LoVo (cell line): ENCODE measurements around the gene ITGAL.
"Not testable (repeated sequence)": the region's sequence is repeated elsewhere in the genome, so short reads cannot be mapped to it uniquely, and the experiment has no call there.

ENCODE experiments used
- DNase-seq: peaks from one replicate; pipeline ENCODE4 v3.0.0-alpha.2; 2016; ENCODE audit warnings: low spot score

The ITGAL gene

GRCh38 chr16:30526137-30526822 is 53.7 kb downstream of the ITGAL start, which contains the start of gene ZNF768:
Gene ZNF768, minus strand, starts transcription at chr16:30526566. Its CDS starts 153 bp downstream, at chr16:30526413.
- DNase-seq = peak; percentile 37

- peak; percentile 98 for DNase-seq
These were observed 54.5 kb downstream of the ITGAL start for GRCh38 chr16:30526823-30527634.

- no peak for DNase-seq
These were observed 55.2 kb downstream of the ITGAL start for GRCh38 chr16:30527635-30528178.

GRCh38 chr16:30528799-30529457 is 56.4 kb downstream of the ITGAL start:
- DNase-seq = no peak

- DNase-seq = no peak
These were observed 57.9 kb downstream of the ITGAL start for GRCh38 chr16:30530163-30531037.

- DNase-seq = no peak
These were observed 60.0 kb downstream of the ITGAL start for GRCh38 chr16:30532285-30533145.

- DNase-seq = no peak
These were observed 60.6 kb downstream of the ITGAL start for GRCh38 chr16:30533146-30533522.

GRCh38 chr16:30533748-30534367 is 61.3 kb downstream of the ITGAL start:
- DNase-seq = no peak

GRCh38 chr16:30534368-30535105 is 62.0 kb downstream of the ITGAL start, which contains the start of gene ZNF747:
Gene ZNF747, minus strand, starts transcription at chr16:30534858. Its CDS starts 179 bp downstream, at chr16:30534679.
- peak; percentile 89 for DNase-seq

- DNase-seq = no peak
These were observed 62.7 kb downstream of the ITGAL start for GRCh38 chr16:30535106-30535776.

- peak; percentile 83 for DNase-seq
These were observed 63.2 kb downstream of the ITGAL start for GRCh38 chr16:30535777-30536190.

GRCh38 chr16:30536391-30537024 is 64.0 kb downstream of the ITGAL start:
- not testable (repeated sequence) for DNase-seq

GRCh38 chr16:30539000-30539964 is 66.7 kb downstream of the ITGAL start:
- DNase-seq = no peak

GRCh38 chr16:30539986-30540526 is 67.5 kb downstream of the ITGAL start:
- not testable (repeated sequence) for DNase-seq

- DNase-seq = not testable (repeated sequence)
These were observed 68.4 kb downstream of the ITGAL start for GRCh38 chr16:30540916-30541464.
